LHCN-M2 (cell line): ENCODE measurements around the gene ALOX15B. TPM values are rescaled to one million over a fixed set of nuclear protein-coding genes. Genes with fewer than 3 reads are reported as not detected.

Experiments
- DNase-seq: peaks from one replicate; pipeline ENCODE4 v3.0.0-alpha.2; 2012; ENCODE audit warnings: low read depth
- polyA plus RNA-seq: library from polyadenylated mRNA; unstranded; fragments of >200 nt; gene quantifications from one replicate; pipeline ENCODE4 v1.2.1, GENCODE V29; 2012; ENCODE audit warnings: missing spikeins
- total RNA-seq: library from RNA; depleted of rRNA; stranded (reverse); fragments of >200 nt; gene quantifications from 2 replicates; pipeline ENCODE4 v1.2.3, GENCODE V29; 2014; rRNA removed

Gene ALOX15B
- total RNA-seq = 0.17 and 0.58 TPM in 2 replicates
- 0.04 TPM for polyA plus RNA-seq

- no peak for DNase-seq
These were observed at the start of gene ALOX15B for GRCh38 chr17:8038954-8039610. Gene ALOX15B (plus strand): TSS chr17:8039059. CDS start chr17:8039156, 97 bp downstream.

- peak; percentile 54 for DNase-seq
These were observed 48.8 kb upstream of the ALOX15B start for GRCh38 chr17:7989781-7990655.

GRCh38 chr17:7992516-7992915, 46.3 kb upstream of the ALOX15B start:
- DNase-seq = peak; percentile 70

- DNase-seq = no peak
These were observed 45.9 kb upstream of the ALOX15B start for GRCh38 chr17:7992924-7993323.

GRCh38 chr17:7993972-7994589, 44.8 kb upstream of the ALOX15B start:
- DNase-seq = no peak

- DNase-seq = no peak
These were observed 43.1 kb upstream of the ALOX15B start for GRCh38 chr17:7995724-7996123.

- peak; percentile 51 for DNase-seq
These were observed 41.7 kb upstream of the ALOX15B start for GRCh38 chr17:7997186-7997585.

GRCh38 chr17:8001976-8002720, 36.7 kb upstream of the ALOX15B start, which contains the start of gene GUCY2D:
Gene GUCY2D (plus strand): TSS chr17:8002615. CDS start chr17:8003048, 433 bp downstream.
- DNase-seq = no peak

- DNase-seq = no peak
These were observed 35.9 kb upstream of the ALOX15B start for GRCh38 chr17:8002721-8003593.

- no peak for DNase-seq
These were observed 35.2 kb upstream of the ALOX15B start for GRCh38 chr17:8003594-8004181.

- no peak for DNase-seq
These were observed 34.0 kb upstream of the ALOX15B start for GRCh38 chr17:8004899-8005298.

GRCh38 chr17:8005357-8005756, 33.5 kb upstream of the ALOX15B start:
- DNase-seq = no peak

- no peak for DNase-seq
These were observed 32.7 kb upstream of the ALOX15B start for GRCh38 chr17:8005967-8006730.

- no peak for DNase-seq
These were observed 31.8 kb upstream of the ALOX15B start for GRCh38 chr17:8006836-8007680.

GRCh38 chr17:8007836-8008235, 31.0 kb upstream of the ALOX15B start:
- no peak for DNase-seq

GRCh38 chr17:8012045-8012580, 26.7 kb upstream of the ALOX15B start:
- no peak for DNase-seq

- no peak for DNase-seq
These were observed 25.7 kb upstream of the ALOX15B start for GRCh38 chr17:8012996-8013640.
